K562 (cell line): ENCODE data around the gene PCSK5. TPM values are rescaled to one million over a fixed set of nuclear protein-coding genes. Genes with fewer than 3 reads are reported as not detected.

Source experiments
- ATAC-seq: fragments of 200-7000 bp; cut with Tn5 transposase; 3 replicates; pipeline ENCODE4 v1.9.1; 2020; ENCODE audit warnings: moderate library complexity
- BruUV-seq: library from RNA; stranded (reverse); fragments of 400-500 nt; replicated peaks from 2 replicates; lab custom pipeline; 2021; lab: Mats Ljungman, UMichigan
- CTCF ChIA-PET: fragments of 300-600 bp; formaldehyde crosslinking; extraction: SDS; loops from one replicate; lab custom pipeline; 2021; ENCODE audit warnings: low intra/inter-chr PET ratio; lab: Yijun Ruan, JAX
- POLR2A ChIA-PET: fragments of 300-600, 350-650 bp; sonication (Branson Sonifier 250); formaldehyde crosslinking; extraction: SDS; loops from one replicate; lab custom pipeline; 2021; ENCODE audit warnings: antibody characterized with exemption, inconsistent platforms; lab: Yijun Ruan, JAX
- DNase-seq, 4 experiments: peaks; one replicate each; pipeline versions ENCODE4 v3.0.0 to v3.0.0-alpha.2; 2011 to 2018; ENCODE audit warnings: low spot score in 3 of 4, mixed read lengths in 3 of 4; ENCODE audit errors: extremely low read depth in 1 of 4
- FAIRE-seq: peaks from 2 replicates; lab custom pipeline; 2011; peaks lifted over from hg19 to GRCh38; lab: Jason Lieb, UNC
- H2AFZ ChIP-seq: 2 replicates; pipeline ENCODE4 v1.6.0; 2011; ENCODE audit warnings: low read depth, low read length, control low read depth, inconsistent platforms
- H3K27ac ChIP-seq: fragments of 200-600 bp; 3 replicates; pipeline ENCODE4 v1.8.0; 2011; ENCODE audit warnings: low read depth, mild to moderate bottlenecking, control low read depth, inconsistent platforms, low read length, moderate library complexity, mixed read lengths; ENCODE audit errors: extremely low read depth
- H3K27me3 ChIP-seq, 2 experiments: fragments of 300-600 bp in 1 of 2; 2 replicates in 1 of 2; 3 replicates in 1 of 2; pipeline versions ENCODE4 v1.6.0 to v1.8.0; 2011; ENCODE audit warnings: inconsistent platforms in 2 of 2, low read length in 2 of 2, mild to moderate bottlenecking in 1 of 2, mixed read lengths in 1 of 2, moderate library complexity in 1 of 2; ENCODE audit not compliant: control insufficient read depth in 2 of 2, insufficient read depth in 2 of 2
- H3K36me3 ChIP-seq: fragments of 300-600 bp; 3 replicates; pipeline ENCODE4 v1.8.0; 2011; ENCODE audit warnings: mild to moderate bottlenecking, low read length, inconsistent platforms; ENCODE audit not compliant: control insufficient read depth, insufficient read depth
- H3K4me1 ChIP-seq, 2 experiments: fragments of 200-600 bp in 1 of 2; replicated peaks in 1 of 2; 2 replicates in 1 of 2; 3 replicates in 1 of 2; pipeline versions ENCODE4 v1.5.1 to v1.8.0; 2011; ENCODE audit warnings: inconsistent platforms in 2 of 2, low read length in 2 of 2, mild to moderate bottlenecking in 1 of 2, mixed read lengths in 1 of 2, moderate library complexity in 1 of 2; ENCODE audit not compliant: control insufficient read depth in 2 of 2, insufficient read depth in 2 of 2
- H3K4me2 ChIP-seq: 2 replicates; pipeline ENCODE4 v1.6.1; 2011; ENCODE audit warnings: low read length, control low read depth, inconsistent platforms, mixed read lengths; ENCODE audit not compliant: insufficient read depth
- H3K4me3 ChIP-seq: fragments of 200-600 bp; sonication (generic), shearing (Covaris generic); 2 replicates; pipeline ENCODE4 v1.5.1; 2016; ENCODE audit warnings: control low read depth, inconsistent platforms
- H3K79me2 ChIP-seq: fragments of 200-600 bp; 3 replicates; pipeline ENCODE4 v1.8.0; 2011; ENCODE audit warnings: low read length, inconsistent platforms; ENCODE audit not compliant: control insufficient read depth, insufficient read depth
- H3K9ac ChIP-seq, 2 experiments: 2 replicates each; pipeline versions ENCODE4 v1.6.0 to v1.6.1; 2011; ENCODE audit warnings: low read depth in 2 of 2, low read length in 2 of 2, control low read depth in 1 of 2, inconsistent platforms in 1 of 2, mild to moderate bottlenecking in 1 of 2, mixed read lengths in 1 of 2; ENCODE audit not compliant: insufficient read depth in 1 of 2
- H3K9me1 ChIP-seq: one replicate; pipeline ENCODE4 v1.6.0; 2011; ENCODE audit warnings: inconsistent platforms, mild to moderate bottlenecking, low read length, moderate library complexity; ENCODE audit not compliant: control insufficient read depth, insufficient read depth
- H3K9me3 ChIP-seq: replicated peaks from 2 replicates; pipeline ENCODE4 v1.5.1; 2011; ENCODE audit warnings: low read depth, low read length, inconsistent platforms; ENCODE audit not compliant: control insufficient read depth, insufficient read depth
- H4K20me1 ChIP-seq: replicated peaks from 2 replicates; pipeline ENCODE4 v1.6.1; 2011; ENCODE audit warnings: low read length, inconsistent platforms, mixed read lengths; ENCODE audit not compliant: control insufficient read depth, insufficient read depth
- CREM ChIP-seq: IDR thresholded peaks from 2 replicates; pipeline ENCODE4 v1.6.1; 2014; ENCODE audit warnings: antibody characterized with exemption, low read depth
- DMBX1 ChIP-seq: fragments of 250-450 bp; sonication (Bioruptor Pico); IDR thresholded peaks from 2 replicates; pipeline ENCODE4 v1.8.0; 2022; ENCODE audit warnings: inconsistent platforms, mild to moderate bottlenecking, moderate library complexity, borderline replicate concordance
- EP300 ChIP-seq: IDR thresholded peaks from 2 replicates; pipeline ENCODE4 v1.6.1; 2012; ENCODE audit warnings: low read length, improper control_type of control experiment
- FOXJ3 ChIP-seq: sonication (generic); formaldehyde crosslinking; IDR thresholded peaks from 2 replicates; pipeline ENCODE4 v1.4.0; 2020; ENCODE audit warnings: mild to moderate bottlenecking, missing genetic modification reagents
- HMBOX1 ChIP-seq: sonication (generic); IDR thresholded peaks from 2 replicates; pipeline ENCODE4 v1.6.1; 2016
- MEF2D ChIP-seq: conservative IDR thresholded peaks from 2 replicates; pipeline ENCODE4 v1.6.1; 2016; ENCODE audit warnings: low read depth, missing genetic modification characterization, missing compliant biosample characterization
- MTF1 ChIP-seq: fragments of 250-450 bp; sonication (Bioruptor Pico); IDR thresholded peaks from 2 replicates; pipeline ENCODE4 v1.9.0; 2021; ENCODE audit warnings: moderate library complexity, mild to moderate bottlenecking, inconsistent platforms, borderline replicate concordance
- MXI1 ChIP-seq: IDR thresholded peaks from 2 replicates; pipeline ENCODE4 v1.6.1; 2011; ENCODE audit warnings: low read depth, mild to moderate bottlenecking, improper control_type of control experiment, low read length
- NR2F6 ChIP-seq: fragments of 450-650 bp; formaldehyde crosslinking; IDR thresholded peaks from 2 replicates; pipeline ENCODE4 v1.4.0; 2020; ENCODE audit warnings: mild to moderate bottlenecking
- PRDM10 ChIP-seq: fragments of 450-650 bp; IDR thresholded peaks from 2 replicates; pipeline ENCODE4 v1.6.1; 2018; ENCODE audit not compliant: partially characterized antibody
- SMAD3 ChIP-seq: fragments of 450-650 bp; formaldehyde crosslinking; conservative IDR thresholded peaks from 2 replicates; pipeline ENCODE4 v1.4.0; 2020; ENCODE audit warnings: mild to moderate bottlenecking
- SMARCA4 ChIP-seq: fragments of 450-650 bp; IDR thresholded peaks from 2 replicates; pipeline ENCODE4 v1.6.1; 2016
- TCF7L2 ChIP-seq: fragments of 150-350 bp; IDR thresholded peaks from 2 replicates; pipeline ENCODE4 v1.6.1; 2016; ENCODE audit warnings: low read depth, mild to moderate bottlenecking, low read length, moderate library complexity
- ZBTB2 ChIP-seq: fragments of 450-650 bp; IDR thresholded peaks from 2 replicates; pipeline ENCODE4 v1.6.1; 2016; ENCODE audit warnings: antibody characterized with exemption
- ZNF354B ChIP-seq: fragments of 250-450 bp; sonication (Bioruptor Pico); IDR thresholded peaks from 2 replicates; pipeline ENCODE4 v1.4.0; 2020
- ZNF551 ChIP-seq: fragments of 250-450 bp; sonication (Bioruptor Pico); IDR thresholded peaks from 2 replicates; pipeline ENCODE4 v1.5.0; 2021; ENCODE audit warnings: mild to moderate bottlenecking, moderate library complexity
- ZNF76 ChIP-seq: fragments of 250-450 bp; sonication (Bioruptor Pico); IDR thresholded peaks from 2 replicates; pipeline ENCODE4 v1.4.0; 2020; ENCODE audit warnings: mild to moderate bottlenecking, moderate library complexity, borderline replicate concordance
- WGBS: fragments of 100-300 bp; shearing (Covaris generic); methylation state at CpG from one replicate; pipeline ENCODE4 v1.1.6; 2016; ENCODE audit warnings: low coverage, mixed read lengths; ENCODE audit not compliant: insufficient coverage; ENCODE audit errors: missing lambda C conversion rate; 5-methylcytosine and 5-hydroxymethylcytosine counted together
- in situ Hi-C: fragments of 300-500 bp; cut with MboI; formaldehyde crosslinking; loops from 4 replicates; pipeline ENCODE4 v1.15.0; 2018; ENCODE audit warnings: inconsistent platforms, mixed read lengths
- intact Hi-C: fragments of 100-400 bp; cut with micrococcal nuclease; formaldehyde crosslinking; loops from 2 replicates; pipeline ENCODE4 v1.14.2; 2022
- polyA plus RNA-seq, 8 experiments: library from polyadenylated mRNA; depleted of rRNA in 4 of 8; stranded (reverse) in 5 of 8; unstranded in 3 of 8; fragments of >200 nt; fragmentation: Nextera tagmentation in 2 of 8; fragmentation: Illumina TruSeq in 1 of 8; extraction: Ambion mirVana in 2 of 8; extraction: Trizol in 1 of 8; gene quantifications; 2 replicates each; pipeline versions ENCODE4 v1.2.1 to v1.2.3, GENCODE V29; 2011 to 2014; ENCODE audit warnings: inconsistent platforms in 1 of 8, missing spikeins in 1 of 8
- total RNA-seq, 7 experiments: library from RNA; depleted of rRNA in 6 of 7; stranded (reverse); fragments of >200 nt in 6 of 7; fragmentation: Illumina TruSeq in 2 of 7; extraction: Trizol in 2 of 7; gene quantifications; 2 replicates each; pipeline versions ENCODE4 v1.2.1 to v1.2.3, GENCODE V29; 2011 to 2021; ENCODE audit warnings: low replicate concordance in 1 of 7

PCSK5 gene
- total and polyA plus RNA-seq, 9 of the 15 experiments (the other 6 are each of a cell fraction or from before 2014, with no cell fraction given): not detected

- no peak for TF ChIP-seq HMBOX1
- no peak for TF ChIP-seq DMBX1
- no peak for TF ChIP-seq MXI1
- TF ChIP-seq TCF7L2: no peak
- no peak for TF ChIP-seq SMAD3 (CRISPR knock-in tag)
Observed at GRCh38 chr9:76294301-76294700, 403.8 kb downstream of the PCSK5 start (continued).

- Histone ChIP-seq H3K9me3 (no peaks in the 10 kb centered on the region), H3K27me3 (peaks cover 2 to 17% of the 10 kb centered on the region in 2 experiments; a peak in 3 of 5 replicates), H3K4me3 (no peak overlapping the region), H3K9me1 (no peaks in the 10 kb centered on the region), H3K4me1 (no peaks in the 10 kb centered on the region), H3K9ac (no peak overlapping the region), H3K79me2 (no peaks in the 10 kb centered on the region), H3K36me3 (no peaks in the 10 kb centered on the region), H2AFZ (no peak overlapping the region), H3K27ac (no peak overlapping the region), H3K4me2 (no peak overlapping the region), H4K20me1 (no peaks in the 10 kb centered on the region)
- in situ Hi-C loops: no loop called here
- CTCF ChIA-PET: no interaction called here
- BruUV-seq: no TSS peak
- WGBS: 0% methylated on average over 9 of the region's 11 CpGs
- POLR2A ChIA-PET: no interaction called here
- DNase-seq (no peak), ATAC-seq (no peak), FAIRE-seq (no peak)
- intact Hi-C loops: loop anchor here (10.0 kb wide), 1 partner anchor 432 kb away; no protein-coding TSS in a partner anchor
- TF ChIP-seq CREM (no peak), ZNF354B (CRISPR knock-in tag) (no peak), ZBTB2 (no peak), FOXJ3 (CRISPR knock-in tag) (no peak), NR2F6 (CRISPR knock-in tag) (no peak), MTF1 (CRISPR knock-in tag) (no peak), ZNF76 (CRISPR knock-in tag) (no peak), EP300 (no peak), SMARCA4 (no peak), PRDM10 (no peak), MEF2D (no peak), ZNF551 (CRISPR knock-in tag) (no peak)
Observed at GRCh38 chr9:76296561-76297310, 406.3 kb downstream of the PCSK5 start.
